H1 (cell line): Measurements from ENCODE around the gene RAB35.

ENCODE experiments used
- BRCA1 ChIP-seq: IDR thresholded peaks from 2 replicates; pipeline ENCODE4 v1.6.1; 2012; ENCODE audit warnings: low read depth, low read length, improper control_type of control experiment
- CEBPB ChIP-seq: IDR thresholded peaks from 2 replicates; pipeline ENCODE4 v1.6.1; 2012; ENCODE audit warnings: low read depth, low read length
- EZH2 ChIP-seq: fragments of 200-600 bp; sonication (generic); IDR thresholded peaks from 2 replicates; pipeline ENCODE4 v1.7.1; 2012; ENCODE audit warnings: low read depth, mild to moderate bottlenecking, moderate library complexity, low read length, inconsistent platforms; ENCODE audit not compliant: severe bottlenecking
- GABPA ChIP-seq: IDR thresholded peaks from 2 replicates; pipeline ENCODE4 v1.6.1; 2011; ENCODE audit warnings: mild to moderate bottlenecking, low read length, moderate library complexity, borderline replicate concordance; ENCODE audit not compliant: insufficient read depth
- POLR2A ChIP-seq, 2 experiments: IDR thresholded peaks; 1 replicate in 1 of 2; 2 replicates in 1 of 2; pipeline ENCODE4 v1.6.1; 2011; ENCODE audit warnings: low read depth in 2 of 2, low read length in 2 of 2, mild to moderate bottlenecking in 2 of 2; ENCODE audit errors: control extremely low read depth in 1 of 2
- POLR2AphosphoS5 ChIP-seq: IDR thresholded peaks from 2 replicates; pipeline ENCODE4 v1.6.1; 2011; ENCODE audit warnings: low read depth, low read length
- SIX5 ChIP-seq: IDR thresholded peaks from 2 replicates; pipeline ENCODE4 v1.6.1; 2011; ENCODE audit warnings: mild to moderate bottlenecking, low read depth, low read length
- SP1 ChIP-seq: IDR thresholded peaks from 2 replicates; pipeline ENCODE4 v1.6.1; 2011; ENCODE audit warnings: low read depth, low read length
- SP4 ChIP-seq: IDR thresholded peaks from 2 replicates; pipeline ENCODE4 v1.6.1; 2012; ENCODE audit warnings: low read length, inconsistent platforms
- TF ChIP-seq, protein P1 (sequence below), 3 experiments: IDR thresholded peaks; 1 replicate in 2 of 3; 2 replicates in 1 of 3; pipeline versions ENCODE4 v1.5.1 to v1.6.1; 2011; ENCODE audit warnings: low read length in 3 of 3, mild to moderate bottlenecking in 3 of 3, inconsistent platforms in 2 of 3, low read depth in 1 of 3, moderate library complexity in 1 of 3; ENCODE audit not compliant: insufficient read depth in 1 of 3; ENCODE audit errors: control extremely low read depth in 1 of 3

DNA sequence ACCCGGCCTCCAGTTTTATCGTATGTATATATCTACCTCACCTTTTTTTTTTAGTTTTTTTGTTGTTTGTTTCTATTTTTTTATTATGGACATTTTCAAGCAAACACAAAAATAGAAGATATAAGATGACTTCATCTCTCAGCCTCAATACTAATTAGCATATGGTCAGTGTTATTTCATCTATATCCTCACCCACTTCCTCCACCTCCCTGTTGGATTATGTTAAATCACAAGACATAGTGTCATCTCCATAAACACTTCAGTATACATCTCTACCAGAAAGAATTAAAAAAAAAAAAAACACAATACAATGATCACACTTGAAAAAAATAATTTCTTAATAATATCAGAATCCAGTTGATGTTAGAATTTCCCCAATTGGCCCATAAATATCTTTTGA lies 34.9 kb downstream of the RAB35 start:
- TF ChIP-seq GABPA (no peak), EZH2 (no peak), POLR2A (IDR thresholded peaks at IDR 0.05; ENCODE audit: control extremely low read depth in 1 of 2, low read depth in 2 of 2, low read length in 2 of 2) (no peak), SP1 (no peak), POLR2AphosphoS5 (no peak), SIX5 (no peak), CEBPB (no peak), BRCA1 (no peak), SP4 (no peak)
- TF ChIP-seq, protein P1, sequence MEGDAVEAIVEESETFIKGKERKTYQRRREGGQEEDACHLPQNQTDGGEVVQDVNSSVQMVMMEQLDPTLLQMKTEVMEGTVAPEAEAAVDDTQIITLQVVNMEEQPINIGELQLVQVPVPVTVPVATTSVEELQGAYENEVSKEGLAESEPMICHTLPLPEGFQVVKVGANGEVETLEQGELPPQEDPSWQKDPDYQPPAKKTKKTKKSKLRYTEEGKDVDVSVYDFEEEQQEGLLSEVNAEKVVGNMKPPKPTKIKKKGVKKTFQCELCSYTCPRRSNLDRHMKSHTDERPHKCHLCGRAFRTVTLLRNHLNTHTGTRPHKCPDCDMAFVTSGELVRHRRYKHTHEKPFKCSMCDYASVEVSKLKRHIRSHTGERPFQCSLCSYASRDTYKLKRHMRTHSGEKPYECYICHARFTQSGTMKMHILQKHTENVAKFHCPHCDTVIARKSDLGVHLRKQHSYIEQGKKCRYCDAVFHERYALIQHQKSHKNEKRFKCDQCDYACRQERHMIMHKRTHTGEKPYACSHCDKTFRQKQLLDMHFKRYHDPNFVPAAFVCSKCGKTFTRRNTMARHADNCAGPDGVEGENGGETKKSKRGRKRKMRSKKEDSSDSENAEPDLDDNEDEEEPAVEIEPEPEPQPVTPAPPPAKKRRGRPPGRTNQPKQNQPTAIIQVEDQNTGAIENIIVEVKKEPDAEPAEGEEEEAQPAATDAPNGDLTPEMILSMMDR (IDR thresholded peaks at IDR 0.05; ENCODE audit: control extremely low read depth in 1 of 3, insufficient read depth in 1 of 3, low read depth in 1 of 3, low read length in 3 of 3) = no peak
